GF-D8 (cell line): ENCODE results near the gene MARCHF4.

ENCODE experiments used
- DNase-seq: peaks from one replicate; lab custom pipeline; 2025; lab: John Stamatoyannopoulos, UW

MARCHF4 gene

DNA sequence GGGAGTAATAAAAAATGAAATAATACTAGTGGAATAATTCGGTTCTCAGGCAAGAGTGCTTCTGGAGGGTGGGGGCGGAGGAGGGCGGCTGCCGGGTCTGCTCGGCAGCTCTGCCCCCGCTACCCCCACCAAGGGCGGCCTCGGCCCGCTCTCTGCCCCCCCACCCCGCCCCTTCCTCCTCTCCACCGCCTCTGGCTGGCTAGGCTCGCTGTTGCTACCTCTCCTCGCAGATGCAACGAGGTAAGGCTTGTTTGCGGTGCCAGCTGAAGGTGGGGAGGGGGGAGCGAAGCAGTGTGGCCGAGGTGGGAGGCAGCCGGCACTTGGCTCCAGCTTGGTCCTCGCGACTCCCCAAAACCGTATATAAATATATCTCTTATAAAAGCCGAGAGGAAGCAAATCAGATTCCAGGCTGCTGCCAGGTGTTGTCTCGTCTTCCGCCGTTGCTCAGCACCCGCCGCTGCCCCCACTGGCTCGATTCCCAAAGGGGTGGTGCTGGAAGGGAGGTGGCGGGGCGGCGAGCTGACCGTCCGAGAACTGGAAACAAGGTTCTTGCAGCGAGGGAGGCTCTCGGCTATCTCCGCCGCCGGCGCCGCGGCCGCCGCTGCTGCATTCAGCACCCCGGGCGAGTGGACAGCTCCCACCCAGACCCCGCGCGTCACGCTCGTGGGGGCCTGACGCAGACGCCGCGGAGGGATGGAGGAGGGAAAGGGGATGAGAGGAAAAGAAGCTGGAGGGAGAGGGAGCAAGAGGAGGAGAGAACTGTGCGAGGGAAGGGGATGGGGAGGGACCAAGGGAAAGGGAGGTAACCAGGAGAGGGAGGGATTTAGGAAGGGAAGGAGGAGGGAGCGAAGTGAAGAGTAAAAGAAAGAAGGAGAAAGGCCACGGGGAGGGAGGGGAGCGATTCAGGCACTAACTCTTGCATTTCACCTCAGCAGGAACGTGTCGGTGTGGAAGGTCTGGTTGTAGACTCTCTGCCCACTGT is at the start of gene MARCHF4:
MARCHF4 (minus strand) TSS at position 763 of the 982 bp plus-strand sequence. CDS start 2,223 bp downstream, outside the sequence.
- no peak for DNase-seq

DNA sequence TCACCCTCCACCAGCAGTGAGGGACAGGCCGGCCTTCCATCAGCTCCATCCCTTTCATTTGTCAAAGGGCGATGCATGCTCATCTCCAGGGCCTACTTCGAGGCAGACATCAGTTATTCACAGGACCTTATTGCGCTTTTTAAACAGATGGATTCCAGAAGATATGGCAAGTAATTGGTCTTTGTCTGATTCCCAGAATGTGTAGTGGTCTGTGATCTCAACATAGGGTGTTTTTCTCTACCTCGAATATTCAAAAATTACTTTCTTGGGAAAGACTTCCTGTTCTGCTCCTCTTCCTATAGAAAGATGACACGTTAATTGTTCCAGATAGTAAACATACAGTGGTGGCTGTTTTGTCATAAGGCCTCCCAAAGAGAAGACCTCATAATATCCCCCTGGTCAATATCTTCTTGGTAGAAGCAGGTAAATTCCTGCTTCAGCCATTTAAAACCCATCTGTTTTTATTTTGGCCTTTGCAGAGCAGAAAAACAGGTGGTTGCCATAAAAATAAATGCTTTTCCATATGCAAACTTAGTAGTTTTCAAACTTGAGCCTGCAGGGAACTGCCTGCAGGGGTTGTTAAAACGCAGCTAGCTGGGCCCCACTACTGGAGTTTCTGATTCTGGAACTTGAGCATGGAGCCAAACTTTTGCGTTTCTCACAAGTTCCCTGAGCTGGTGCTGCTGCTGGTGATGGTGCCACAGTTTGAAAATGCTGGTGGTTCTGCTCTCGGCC is 48.3 kb upstream of the MARCHF4 start:
- no peak for DNase-seq

DNA sequence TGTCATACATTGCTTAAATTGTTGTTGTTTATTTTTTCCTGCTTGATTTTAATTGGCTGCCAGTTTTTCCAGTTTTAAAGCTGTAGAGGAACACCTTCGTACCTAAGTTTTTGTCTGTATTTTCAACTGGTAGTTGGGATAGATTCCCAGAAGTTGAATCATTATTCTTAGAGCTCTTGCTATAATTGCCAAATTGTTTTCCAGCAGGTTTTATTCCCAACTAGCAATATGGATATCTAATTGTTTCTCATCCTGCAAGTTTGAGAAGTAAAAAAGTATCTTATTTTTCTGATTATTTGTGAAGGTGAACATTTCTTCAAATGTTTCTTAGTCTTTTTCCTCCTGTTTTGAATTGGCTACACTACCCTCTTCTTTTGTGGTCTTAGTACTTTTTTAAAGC is 46.7 kb upstream of the MARCHF4 start:
- DNase-seq: no peak

DNA sequence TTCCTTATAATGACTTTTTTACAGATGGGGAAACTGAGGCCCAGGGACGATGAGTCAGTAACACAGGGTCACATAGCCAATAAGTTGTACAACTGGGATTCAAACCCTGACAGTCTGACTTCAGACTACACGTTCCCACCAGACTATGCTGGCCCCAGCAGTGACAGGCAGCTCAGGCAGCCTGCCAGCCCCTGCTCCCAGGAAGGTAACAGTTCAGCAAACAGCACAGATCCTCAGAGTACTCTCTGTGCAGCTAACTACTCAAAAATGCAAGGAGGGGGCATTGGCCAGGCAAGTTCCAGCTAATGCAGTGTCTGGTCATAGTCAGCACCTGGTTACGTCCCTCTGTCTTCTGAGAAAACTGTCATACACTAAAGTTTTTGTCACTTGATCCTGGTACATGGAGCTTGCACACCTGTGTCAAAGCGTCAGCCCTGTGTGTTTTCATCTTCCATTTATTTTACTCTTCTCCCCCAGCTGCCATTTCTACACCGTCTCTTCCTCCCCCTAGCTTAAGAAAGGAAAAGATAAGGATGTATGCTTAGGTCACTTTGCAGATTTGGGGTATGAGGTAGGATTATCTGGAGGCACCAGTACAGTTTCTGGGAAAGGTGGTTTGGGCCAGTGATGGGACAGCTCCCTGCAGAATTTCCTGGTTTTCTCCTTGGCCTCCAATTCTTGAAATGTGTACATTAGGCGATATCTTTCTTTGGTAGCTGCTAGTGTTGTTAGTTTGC is 44.5 kb upstream of the MARCHF4 start:
- no peak for DNase-seq

DNA sequence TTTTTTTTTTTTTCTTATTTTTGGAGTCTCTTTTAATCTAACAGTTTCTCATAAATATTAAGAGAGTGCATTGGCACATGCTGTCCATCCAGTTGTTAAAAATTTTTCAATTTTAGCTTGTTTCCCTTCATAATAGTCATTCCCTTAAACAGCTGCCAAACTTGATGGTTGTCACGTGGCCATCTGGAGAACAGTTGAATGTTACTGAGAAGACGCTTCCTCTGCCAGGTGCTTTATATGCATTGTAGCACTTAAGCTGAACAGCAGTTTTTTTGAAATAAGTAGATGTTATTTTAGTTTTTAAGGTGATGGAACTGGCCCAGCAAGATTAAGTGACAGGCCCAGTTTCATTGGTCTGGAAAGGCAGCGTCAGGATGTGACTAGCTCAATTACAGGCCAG is 43.3 kb upstream of the MARCHF4 start:
- no peak for DNase-seq

DNA sequence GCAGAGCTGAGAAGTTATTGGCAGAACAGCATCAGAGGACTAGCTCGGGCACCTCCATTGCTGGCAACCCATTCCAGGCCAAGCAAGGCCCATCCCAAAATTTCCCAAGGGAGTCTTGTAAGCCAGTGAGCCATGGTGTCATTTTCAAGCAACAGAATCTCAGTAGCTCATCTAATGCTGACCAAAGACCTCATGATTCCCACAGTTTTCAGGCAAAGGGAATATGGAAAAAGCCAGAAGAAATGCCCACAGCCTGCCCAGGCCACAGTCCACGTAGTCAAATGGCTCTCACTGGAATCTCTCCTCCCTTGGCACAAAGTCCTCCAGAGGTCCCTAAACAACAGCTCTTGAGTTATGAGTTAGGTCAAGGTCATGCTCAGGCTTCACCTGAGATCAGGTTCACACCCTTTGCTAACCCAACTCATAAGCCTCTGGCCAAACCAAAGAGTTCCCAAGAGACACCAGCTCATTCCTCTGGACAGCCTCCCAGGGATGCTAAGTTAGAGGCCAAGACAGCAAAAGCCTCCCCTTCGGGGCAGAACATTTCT is 42.6 kb upstream of the MARCHF4 start:
- DNase-seq: no peak

GRCh38 chr2:216413882-216414281 is 41.6 kb upstream of the MARCHF4 start:
- DNase-seq: no peak

GRCh38 chr2:216412022-216412999 is 40.0 kb upstream of the MARCHF4 start, which contains the start of gene SMARCAL1:
TSS of gene SMARCAL1 (plus strand) at chr2:216412484. CDS start at chr2:216414705, 2,221 bp downstream.
- DNase-seq: peak; percentile 92

- DNase-seq: no peak
These were observed 38.3 kb upstream of the MARCHF4 start for GRCh38 chr2:216410550-216410949.

DNA sequence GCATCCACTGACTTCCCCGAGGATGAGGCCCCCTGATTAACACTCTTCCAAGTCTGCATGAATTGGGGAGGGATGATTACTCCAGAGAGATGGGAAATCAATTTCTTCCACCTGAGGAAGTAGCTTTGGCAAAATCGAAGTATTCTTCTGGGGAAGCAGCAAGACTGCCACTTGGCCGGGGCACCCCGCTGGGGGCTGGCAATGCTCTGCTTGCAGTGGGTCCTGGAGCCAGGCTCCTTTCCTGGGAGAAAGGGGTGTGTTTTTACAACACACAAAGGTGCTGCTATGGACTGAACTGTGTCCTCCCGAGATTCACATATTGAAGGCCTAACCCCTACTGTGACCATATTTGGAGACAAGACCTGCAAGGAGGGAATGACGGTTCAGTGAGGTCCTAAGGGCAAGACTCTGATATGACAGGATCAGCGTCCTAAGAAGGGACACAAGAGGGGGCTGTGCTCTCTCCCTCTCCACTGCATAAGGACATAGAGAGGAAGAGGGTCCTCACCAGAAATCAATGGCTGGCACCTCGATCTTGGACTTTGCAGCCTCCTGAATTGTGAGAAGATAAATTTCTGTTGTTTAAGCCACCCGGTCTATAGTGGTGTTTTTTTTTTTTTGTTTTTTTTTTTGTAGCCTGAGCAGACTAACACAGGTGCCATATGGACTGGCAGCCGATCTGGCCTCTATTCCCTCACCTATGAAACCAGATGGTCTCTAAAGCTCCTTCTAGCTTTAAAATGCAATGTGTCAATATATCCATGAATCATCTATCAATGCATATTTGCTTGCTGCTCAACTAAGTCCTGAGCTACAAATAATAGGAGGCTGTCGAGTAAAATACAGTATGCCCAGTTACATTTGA is 36.4 kb upstream of the MARCHF4 start:
- no peak for DNase-seq

DNA sequence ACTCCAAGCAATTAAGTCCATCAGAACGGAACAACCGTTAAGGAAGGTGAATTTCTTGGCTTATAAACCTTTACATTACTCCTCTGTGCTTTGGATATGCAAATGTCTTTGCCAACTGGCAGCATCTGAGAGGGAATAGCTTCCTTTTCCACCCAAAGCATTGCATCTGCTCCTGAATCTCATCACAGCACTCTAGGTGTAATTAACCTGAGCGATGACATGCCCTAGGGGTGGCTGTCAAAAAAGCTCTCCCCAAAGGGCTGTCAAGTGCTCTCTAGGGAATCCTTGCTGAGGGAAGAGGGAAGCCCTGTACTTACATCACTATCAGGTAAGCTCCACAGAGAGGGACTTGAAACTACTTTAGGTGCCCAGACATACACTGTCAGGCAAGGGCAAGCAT is 34.5 kb upstream of the MARCHF4 start:
- no peak for DNase-seq

DNA sequence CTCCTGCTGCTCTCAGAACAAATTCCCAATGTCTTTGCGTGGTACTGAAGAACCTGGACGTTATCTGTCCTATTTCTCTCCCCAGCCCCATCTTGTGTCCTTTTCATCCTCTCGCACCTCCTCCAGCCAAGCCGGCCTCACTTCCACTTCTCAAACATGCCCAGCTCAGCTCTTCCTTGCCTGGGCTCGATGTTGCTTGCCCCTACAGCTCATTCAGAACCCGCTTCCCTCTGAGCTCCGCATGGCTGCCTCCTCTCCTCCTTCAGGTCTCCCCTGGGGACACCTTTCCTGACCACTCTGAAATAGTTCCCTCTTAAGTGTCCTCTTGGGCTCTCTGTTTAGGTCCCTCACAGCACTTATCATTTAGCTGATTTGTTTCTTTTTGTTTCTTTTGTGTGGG is 33.3 kb upstream of the MARCHF4 start:
- no peak for DNase-seq

DNA sequence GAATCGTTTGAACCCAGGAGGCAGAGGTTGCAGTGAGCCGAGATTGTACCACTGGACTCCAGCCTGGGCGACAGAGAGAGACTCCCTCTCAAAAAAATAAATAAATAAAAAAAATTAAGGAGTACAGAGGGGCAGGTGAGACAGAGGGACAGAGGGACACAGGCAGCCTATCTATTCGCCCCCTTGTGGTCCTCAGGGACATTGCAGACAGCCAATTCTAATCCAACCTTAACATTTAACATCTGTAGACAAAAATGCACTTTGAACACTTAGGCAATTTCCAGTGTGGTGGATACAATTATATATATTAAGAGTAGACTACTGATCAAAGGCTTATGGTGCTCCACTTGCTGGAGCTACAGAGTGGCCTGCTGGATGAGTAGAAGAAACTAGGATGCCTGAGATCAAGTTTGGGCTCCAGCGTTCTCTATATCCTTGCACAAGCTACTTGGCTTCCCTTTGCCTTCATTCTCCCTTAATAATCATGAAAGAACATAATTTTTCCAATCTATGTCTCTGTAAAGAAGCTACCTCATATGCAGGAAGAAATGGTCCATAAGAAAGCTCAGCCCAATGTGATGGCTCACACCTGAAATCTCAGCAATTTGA is 31.8 kb upstream of the MARCHF4 start:
- no peak for DNase-seq

- no peak for DNase-seq
These were observed 30.5 kb upstream of the MARCHF4 start for GRCh38 chr2:216402751-216403150.

DNA sequence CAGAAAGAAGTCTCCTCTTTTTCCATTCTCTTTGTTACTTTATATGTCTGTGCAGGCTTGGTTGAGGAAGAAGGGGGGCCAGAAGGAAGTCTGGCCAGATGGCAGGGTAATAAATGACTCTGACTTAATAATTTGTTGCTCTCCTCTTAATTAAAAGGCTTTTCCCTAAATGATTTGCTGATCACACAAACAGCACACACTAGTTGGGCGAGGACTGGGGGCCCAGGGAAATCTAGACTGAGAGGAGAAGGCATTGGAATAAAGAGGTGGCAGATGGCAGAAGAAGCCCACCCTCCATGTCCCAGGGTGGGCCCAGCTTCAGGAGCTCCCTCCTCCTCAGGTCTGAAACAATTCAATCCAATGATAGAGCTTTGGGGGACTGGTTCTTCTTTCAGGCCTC is 27.3 kb upstream of the MARCHF4 start:
- no peak for DNase-seq

- DNase-seq: no peak
These were observed 22.6 kb upstream of the MARCHF4 start for GRCh38 chr2:216394881-216395280.

DNA sequence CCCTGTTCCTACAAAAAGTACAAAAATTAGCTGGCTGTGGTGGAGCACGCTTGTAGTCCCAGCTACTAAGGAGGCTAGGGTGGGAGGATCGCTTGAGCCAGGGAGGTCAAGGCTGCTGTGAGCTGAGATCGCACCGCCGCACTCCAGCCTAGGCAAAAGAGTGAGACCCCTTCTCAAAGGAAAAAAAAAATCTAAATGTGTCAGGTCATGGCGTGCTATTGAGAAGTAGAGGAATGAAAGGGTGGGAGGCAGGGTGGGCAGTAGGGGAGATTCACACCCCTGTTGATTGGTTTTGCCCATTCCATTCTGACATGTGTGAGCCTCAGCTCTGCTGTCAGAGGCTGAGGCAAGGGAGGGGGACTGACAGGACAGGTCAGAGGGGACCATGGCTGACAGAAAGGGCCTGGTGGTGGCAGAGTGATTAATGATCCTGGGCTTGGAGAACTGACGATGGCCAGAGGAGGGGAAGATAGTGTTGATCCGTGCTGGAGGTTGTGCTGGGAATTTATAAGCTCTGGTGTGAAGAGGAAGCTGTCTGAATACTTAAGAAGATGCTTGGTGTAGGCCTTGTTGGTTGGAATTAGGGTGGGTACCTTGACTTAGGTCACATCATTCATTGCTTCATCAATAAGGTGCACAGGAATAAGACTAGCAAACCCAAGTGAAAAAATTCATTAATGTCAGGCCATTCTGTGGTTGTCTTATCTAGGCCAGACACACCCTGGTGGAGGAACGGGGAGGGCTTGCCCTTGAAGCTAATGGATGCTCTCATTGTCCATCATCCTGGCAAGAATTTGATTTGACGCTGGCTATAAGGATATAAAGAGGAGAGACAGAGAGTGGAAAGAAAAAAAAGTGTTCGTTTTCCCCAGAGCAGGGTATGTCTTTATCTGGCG is 20.9 kb upstream of the MARCHF4 start:
- DNase-seq: no peak

DNA sequence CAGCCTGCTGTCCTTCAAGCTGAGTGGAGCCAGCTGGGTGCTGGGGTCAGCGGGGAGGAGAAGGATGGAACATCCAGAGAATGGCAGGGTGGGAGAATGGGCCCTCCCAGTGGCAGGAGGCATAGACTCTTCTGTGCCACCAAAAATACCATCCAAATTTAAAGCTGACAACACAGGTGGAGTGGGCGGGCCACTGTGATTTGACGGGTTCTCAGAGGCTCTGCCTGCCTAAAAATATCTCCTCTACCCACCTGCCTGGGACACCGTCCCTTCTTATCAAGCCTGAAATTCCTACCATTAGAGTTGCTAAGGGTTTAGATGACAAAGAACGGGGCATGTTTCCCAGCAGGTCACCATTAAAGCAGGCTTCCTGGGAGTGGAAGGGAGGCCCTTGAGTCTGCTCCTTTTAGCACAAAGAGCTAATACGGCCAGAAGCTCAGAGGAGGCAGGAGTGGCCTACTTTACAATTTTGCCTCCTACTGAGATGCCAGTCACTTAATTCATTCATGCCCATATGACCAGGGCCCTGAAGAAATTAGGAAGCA is 19.8 kb upstream of the MARCHF4 start:
- DNase-seq: no peak
